ENCODE measurements around the gene TBX4.
A peak's percentile ranks its signal among the peaks of the same experiment; 100 is the strongest.

The TBX4 gene

GRCh38 chr17:61465550-61466237 lies 13.5 kb downstream of the TBX4 start:
- no peak for DNase-seq (ENCODE audit: low read depth)

- DNase-seq (ENCODE audit: low read depth) = no peak
Measured at GRCh38 chr17:61466246-61466645, 14.0 kb downstream of the TBX4 start.

- peak; percentile 39 for DNase-seq (ENCODE audit: low read depth)
Measured at GRCh38 chr17:61467416-61468262, 15.4 kb downstream of the TBX4 start.

- peak; percentile 31 for DNase-seq (ENCODE audit: low read depth)
Measured at GRCh38 chr17:61468263-61468907, 16.2 kb downstream of the TBX4 start.

GRCh38 chr17:61469474-61469873 lies 17.3 kb downstream of the TBX4 start:
- DNase-seq (ENCODE audit: low read depth) = no peak

GRCh38 chr17:61469949-61470348 lies 17.7 kb downstream of the TBX4 start:
- no peak for DNase-seq (ENCODE audit: low read depth)

GRCh38 chr17:61470530-61471136 lies 18.4 kb downstream of the TBX4 start:
- no peak for DNase-seq (ENCODE audit: low read depth)

- DNase-seq (ENCODE audit: low read depth) = no peak
Measured at GRCh38 chr17:61474235-61474927, 22.2 kb downstream of the TBX4 start.

- DNase-seq (ENCODE audit: low read depth) = no peak
Measured at GRCh38 chr17:61474934-61475333, 22.7 kb downstream of the TBX4 start.

GRCh38 chr17:61475726-61476125 lies 23.5 kb downstream of the TBX4 start:
- DNase-seq (ENCODE audit: low read depth) = peak; percentile 63

- DNase-seq (ENCODE audit: low read depth) = no peak
Measured at GRCh38 chr17:61476476-61477203, 24.4 kb downstream of the TBX4 start.

GRCh38 chr17:61477204-61477834 lies 25.1 kb downstream of the TBX4 start:
- no peak for DNase-seq (ENCODE audit: low read depth)

GRCh38 chr17:61478026-61478789 lies 26.0 kb downstream of the TBX4 start:
- DNase-seq (ENCODE audit: low read depth) = no peak

GRCh38 chr17:61478790-61479492 lies 26.7 kb downstream of the TBX4 start:
- DNase-seq (ENCODE audit: low read depth) = no peak

GRCh38 chr17:61479493-61480413 lies 27.5 kb downstream of the TBX4 start:
- DNase-seq (ENCODE audit: low read depth) = no peak

- DNase-seq (ENCODE audit: low read depth) = no peak
Measured at GRCh38 chr17:61480414-61480807, 28.2 kb downstream of the TBX4 start.

GRCh38 chr17:61481421-61481820 lies 29.2 kb downstream of the TBX4 start:
- no peak for DNase-seq (ENCODE audit: low read depth)

- no peak for DNase-seq (ENCODE audit: low read depth)
Measured at GRCh38 chr17:61482467-61482866, 30.2 kb downstream of the TBX4 start.
